H1 (cell line): ENCODE results near the gene PTPRE. TPM values are rescaled to one million over a fixed set of nuclear protein-coding genes. Genes with fewer than 3 reads are reported as not detected.

Source experiments
- CTCF ChIA-PET: fragments of 300-600 bp; sonication (Branson Sonifier 250); formaldehyde crosslinking; loops from one replicate; lab custom pipeline; 2021; ENCODE audit not compliant: partially characterized antibody; lab: Charles Lee
- POLR2A ChIA-PET: fragments of 300-600 bp; sonication (Branson Sonifier 250); formaldehyde crosslinking; loops from one replicate; lab custom pipeline; 2021; ENCODE audit warnings: inconsistent platforms; ENCODE audit not compliant: partially characterized antibody; lab: Charles Lee
- DNase-seq, 2 experiments: peaks; one replicate each; pipeline versions ENCODE4 v3.0.0 to v3.0.0-alpha.2; 2010 to 2022; ENCODE audit warnings: low spot score in 2 of 2, low read depth in 1 of 2, mixed read lengths in 1 of 2
- FAIRE-seq: peaks from 2 replicates; lab custom pipeline; 2011; peaks lifted over from hg19 to GRCh38; lab: Jason Lieb, UNC
- H2AFZ ChIP-seq: 2 replicates; pipeline ENCODE4 v1.8.1; 2012; ENCODE audit warnings: low read length, inconsistent platforms
- H2AK5ac ChIP-seq: 2 replicates; pipeline ENCODE4 v1.6.1; 2013; ENCODE audit warnings: low read depth, low read length
- H2BK120ac ChIP-seq: replicated peaks from 2 replicates; pipeline ENCODE3; 2013; ENCODE audit warnings: low read depth, low read length, inconsistent platforms
- H2BK12ac ChIP-seq: 2 replicates; pipeline ENCODE4 v1.6.1; 2013; ENCODE audit warnings: low read depth, low read length
- H2BK15ac ChIP-seq: 2 replicates; pipeline ENCODE4 v1.6.1; 2013; ENCODE audit warnings: low read length
- H2BK20ac ChIP-seq: 2 replicates; pipeline ENCODE4 v1.6.1; 2013; ENCODE audit warnings: low read length
- H2BK5ac ChIP-seq: 2 replicates; pipeline ENCODE4 v1.6.1; 2013; ENCODE audit warnings: low read depth, low read length
- H3K14ac ChIP-seq: 2 replicates; pipeline ENCODE4 v1.6.1; 2013; ENCODE audit warnings: inconsistent platforms; ENCODE audit not compliant: insufficient read length
- H3K18ac ChIP-seq: 2 replicates; pipeline ENCODE4 v1.6.1; 2013; ENCODE audit warnings: low read length; ENCODE audit errors: extremely low read depth
- H3K23ac ChIP-seq: 2 replicates; pipeline ENCODE4 v1.6.1; 2013; ENCODE audit warnings: inconsistent platforms; ENCODE audit not compliant: insufficient read length
- H3K23me2 ChIP-seq: 2 replicates; pipeline ENCODE4 v1.6.1; 2013; ENCODE audit warnings: low read depth, low read length
- H3K27ac ChIP-seq: 2 replicates; pipeline ENCODE4 v1.6.1; 2011; ENCODE audit warnings: low read depth, low read length, inconsistent platforms
- H3K27me3 ChIP-seq, 4 experiments: replicated peaks in 1 of 4; 1 replicate in 1 of 4; 2 replicates in 3 of 4; pipeline versions ENCODE4 v1.6.1 to v1.8.1; 2011 to 2013; ENCODE audit warnings: low read length in 3 of 4, mild to moderate bottlenecking in 3 of 4, inconsistent platforms in 2 of 4, mixed read lengths in 2 of 4, moderate library complexity in 1 of 4; ENCODE audit not compliant: control insufficient read depth in 3 of 4, insufficient read depth in 3 of 4; ENCODE audit errors: extremely low read depth in 1 of 4
- H3K36me3 ChIP-seq, 4 experiments: 2 replicates each; pipeline versions ENCODE4 v1.6.1 to v1.8.1; 2011 to 2013; ENCODE audit warnings: mild to moderate bottlenecking in 4 of 4, low read length in 3 of 4, moderate library complexity in 2 of 4, control low read depth in 1 of 4, inconsistent platforms in 1 of 4; ENCODE audit not compliant: insufficient read depth in 4 of 4, control insufficient read depth in 2 of 4
- H3K4ac ChIP-seq: replicated peaks from 2 replicates; pipeline ENCODE3; 2013; ENCODE audit warnings: low read length, low read depth, mixed read lengths, inconsistent platforms; ENCODE audit not compliant: insufficient read length
- H3K4me1 ChIP-seq, 4 experiments: replicated peaks in 1 of 4; 1 replicate in 1 of 4; 2 replicates in 3 of 4; pipeline versions ENCODE4 v1.6.1 to v1.8.1; 2011 to 2013; ENCODE audit warnings: low read length in 3 of 4, inconsistent platforms in 2 of 4, mixed read lengths in 1 of 4; ENCODE audit not compliant: insufficient read depth in 4 of 4, control insufficient read depth in 3 of 4
- H3K4me2 ChIP-seq, 2 experiments: 2 replicates each; pipeline versions ENCODE4 v1.6.1 to v1.8.1; 2011 to 2013; ENCODE audit warnings: low read depth in 2 of 2, low read length in 2 of 2, control low read depth in 1 of 2, inconsistent platforms in 1 of 2, mild to moderate bottlenecking in 1 of 2; ENCODE audit not compliant: insufficient read depth in 1 of 2
- H3K4me3 ChIP-seq, 4 experiments: fragments of 200-600, 300-600 bp in 1 of 4; sonication (generic), shearing (Covaris generic), sonication (Bioruptor Twin) in 1 of 4; 2 replicates each; pipeline versions ENCODE4 v1.5.1 to v1.8.1; 2011 to 2016; ENCODE audit warnings: low read length in 4 of 4, low read depth in 3 of 4, control low read depth in 2 of 4, inconsistent platforms in 2 of 4, mild to moderate bottlenecking in 2 of 4, mixed read lengths in 1 of 4, moderate library complexity in 1 of 4; ENCODE audit not compliant: insufficient read depth in 2 of 4; ENCODE audit errors: extremely low read depth in 1 of 4
- H3K56ac ChIP-seq: replicated peaks from 2 replicates; pipeline ENCODE3; 2013; ENCODE audit warnings: low read depth, mild to moderate bottlenecking, mixed read lengths, low read length, inconsistent platforms; ENCODE audit not compliant: insufficient read length
- H3K79me1 ChIP-seq: 2 replicates; pipeline ENCODE4 v1.6.1; 2013; ENCODE audit warnings: low read depth, low read length, control low read depth
- H3K79me2 ChIP-seq, 2 experiments: 2 replicates each; pipeline versions ENCODE4 v1.6.1 to v1.8.1; 2012 to 2013; ENCODE audit warnings: low read length in 2 of 2, mild to moderate bottlenecking in 2 of 2, inconsistent platforms in 1 of 2; ENCODE audit not compliant: insufficient read depth in 2 of 2, control insufficient read depth in 1 of 2
- H3K9ac ChIP-seq, 4 experiments: replicated peaks in 1 of 4; 1 replicate in 1 of 4; 2 replicates in 3 of 4; pipeline versions ENCODE4 v1.6.1 to v1.8.1; 2011 to 2013; ENCODE audit warnings: low read depth in 3 of 4, low read length in 3 of 4, control low read depth in 2 of 4, mild to moderate bottlenecking in 2 of 4, moderate library complexity in 2 of 4, inconsistent platforms in 1 of 4; ENCODE audit errors: extremely low read depth in 1 of 4
- H3K9me3 ChIP-seq, 2 experiments: 2 replicates each; pipeline versions ENCODE4 v1.6.1 to v1.8.1; 2012 to 2013; ENCODE audit warnings: mild to moderate bottlenecking in 2 of 2, moderate library complexity in 2 of 2, control low read depth in 1 of 2, inconsistent platforms in 1 of 2, low read depth in 1 of 2, low read length in 1 of 2, mixed read lengths in 1 of 2; ENCODE audit not compliant: insufficient read depth in 2 of 2
- H4K20me1 ChIP-seq, 2 experiments: replicated peaks in 1 of 2; 2 replicates each; pipeline versions ENCODE3 to v1.8.1; 2011 to 2013; ENCODE audit warnings: inconsistent platforms in 2 of 2, low read length in 2 of 2, mild to moderate bottlenecking in 1 of 2; ENCODE audit not compliant: insufficient read depth in 2 of 2, control insufficient read depth in 1 of 2
- H4K5ac ChIP-seq: 2 replicates; pipeline ENCODE4 v1.6.1; 2013; ENCODE audit warnings: low read length, low read depth, mixed read lengths, inconsistent platforms; ENCODE audit not compliant: insufficient read length
- H4K8ac ChIP-seq: 2 replicates; pipeline ENCODE4 v1.8.0; 2013; ENCODE audit warnings: mild to moderate bottlenecking, moderate library complexity, low read length, inconsistent platforms; ENCODE audit not compliant: insufficient read depth; ENCODE audit errors: extremely low read depth
- H4K91ac ChIP-seq: replicated peaks from 2 replicates; pipeline ENCODE3; 2013; ENCODE audit warnings: low read length, mixed read lengths, inconsistent platforms; ENCODE audit not compliant: insufficient read length
- CEBPB ChIP-seq: IDR thresholded peaks from 2 replicates; pipeline ENCODE4 v1.6.1; 2012; ENCODE audit warnings: low read depth, low read length
- EP300 ChIP-seq, 2 experiments: IDR thresholded peaks; 1 replicate in 1 of 2; 2 replicates in 1 of 2; pipeline ENCODE4 v1.6.1; 2011 to 2012; ENCODE audit warnings: low read depth in 2 of 2, low read length in 2 of 2, mild to moderate bottlenecking in 2 of 2, borderline replicate concordance in 1 of 2, inconsistent platforms in 1 of 2, moderate library complexity in 1 of 2
- HDAC6 ChIP-seq: IDR thresholded peaks from one replicate; pipeline ENCODE4 v1.7.1; 2012; ENCODE audit warnings: low read depth, mild to moderate bottlenecking, inconsistent platforms, low read length, moderate library complexity
- KDM4A ChIP-seq: IDR thresholded peaks from one replicate; pipeline ENCODE4 v1.7.1; 2012; ENCODE audit warnings: low read depth, mild to moderate bottlenecking, moderate library complexity, low read length, inconsistent platforms; ENCODE audit not compliant: severe bottlenecking
- PHF8 ChIP-seq: fragments of 200-600 bp; sonication (generic); conservative IDR thresholded peaks from 2 replicates; pipeline ENCODE4 v1.7.1; 2012; ENCODE audit warnings: low read depth, mild to moderate bottlenecking, inconsistent platforms, low read length, moderate library complexity
- POLR2AphosphoS5 ChIP-seq: IDR thresholded peaks from 2 replicates; pipeline ENCODE4 v1.6.1; 2011; ENCODE audit warnings: low read depth, low read length
- RNF2 ChIP-seq: fragments of 200-900, 300-1000 bp; sonication (generic); IDR thresholded peaks from 2 replicates; pipeline ENCODE4 v1.7.1; 2016; ENCODE audit warnings: borderline replicate concordance, low read depth, mild to moderate bottlenecking, antibody characterized with exemption, low read length; ENCODE audit not compliant: poor library complexity, severe bottlenecking; ENCODE audit errors: missing control alignments
- SRF ChIP-seq: IDR thresholded peaks from 2 replicates; pipeline ENCODE4 v1.6.1; 2011; ENCODE audit warnings: mild to moderate bottlenecking, low read depth, low read length, moderate library complexity
- SUZ12 ChIP-seq: fragments of 200-600 bp; sonication (generic); IDR thresholded peaks from 2 replicates; pipeline ENCODE4 v1.6.1; 2012; ENCODE audit warnings: mild to moderate bottlenecking, inconsistent platforms, low read length, moderate library complexity, mixed read lengths
- TBP ChIP-seq: IDR thresholded peaks from 2 replicates; pipeline ENCODE4 v1.6.1; 2011; ENCODE audit warnings: low read depth, low read length, improper control_type of control experiment
- ZNF274 ChIP-seq: IDR thresholded peaks from 2 replicates; pipeline ENCODE4 v1.7.0; 2012; ENCODE audit warnings: low read length, borderline replicate concordance; ENCODE audit errors: extremely low read depth
- WGBS, 2 experiments: shearing (Covaris generic) in 1 of 2; methylation state at CpG; one replicate each; pipeline versions ENCODE4 v1.1.6 to v1.1.7; 2013 to 2015; ENCODE audit warnings: low lambda C conversion rate in 2 of 2, mixed read lengths in 2 of 2, inconsistent platforms in 1 of 2, low coverage in 1 of 2, missing lambda C conversion rate in 1 of 2; ENCODE audit not compliant: insufficient replicate concordance in 2 of 2, insufficient coverage in 1 of 2, insufficient read length in 1 of 2; ENCODE audit errors: extremely low coverage in 1 of 2, missing lambda C conversion rate in 1 of 2; 5-methylcytosine and 5-hydroxymethylcytosine counted together
- polyA plus RNA-seq, 7 experiments: library from polyadenylated mRNA; depleted of rRNA in 3 of 7; stranded (reverse) in 5 of 7; unstranded in 2 of 7; fragments of >200 nt in 5 of 7; fragments of 200-250 nt in 2 of 7; gene quantifications; 1 replicate in 5 of 7; 2 replicates in 1 of 7; 4 replicates in 1 of 7; pipeline versions ENCODE4 v1.2.1 to v1.2.3, GENCODE V29; 2011 to 2013; ENCODE audit warnings: missing spikeins in 2 of 7, mixed read lengths in 2 of 7
- total RNA-seq: library from RNA; stranded (reverse); fragmentation: NEBNext Ultra II Directional; extraction: Animal tissue kit (Norgen Biotek cat#: 25700); gene quantifications from 2 replicates; pipeline ENCODE4 v1.2.1, GENCODE V29; 2021
- TF ChIP-seq, protein P1 (sequence below): IDR thresholded peaks from 2 replicates; pipeline ENCODE4 v1.6.1; 2011; ENCODE audit warnings: low read length, improper control_type of control experiment

The PTPRE gene
- total and polyA plus RNA-seq, 2 of the 8 experiments (the other 6 are each of a cell fraction or from before 2014, with no cell fraction given): 0.33 to 0.54 TPM

- Histone ChIP-seq H3K56ac (no peak overlapping the region), H3K4me3 (no peak overlapping the region), H4K5ac (no peak overlapping the region), H4K8ac (no peak overlapping the region), H2BK5ac (no peak overlapping the region), H3K23me2 (no peaks in the 10 kb centered on the region), H3K4me2 (no peak overlapping the region), H3K18ac (no peak overlapping the region), H3K4me1 (peaks cover 2 to 10% (median 8%) of the 10 kb centered on the region in 4 experiments; a peak in 5 of 7 replicates), H2BK12ac (no peak overlapping the region), H3K14ac (no peak overlapping the region), H4K20me1 (no peaks in the 10 kb centered on the region), H3K4ac (no peak overlapping the region), H2BK120ac (no peak overlapping the region), H3K9me3 (no peaks in the 10 kb centered on the region), H2BK15ac (no peak overlapping the region), H4K91ac (no peak overlapping the region), H2BK20ac (no peak overlapping the region), H2AK5ac (no peak overlapping the region), H2AFZ (no peak overlapping the region), H3K9ac (no peak overlapping the region), H3K36me3 (no peaks in the 10 kb centered on the region), H3K79me2 (no peaks in the 10 kb centered on the region), H3K23ac (no peak overlapping the region), H3K27ac (no peak overlapping the region), H3K27me3 (no peaks in the 10 kb centered on the region; a peak in 1 of 7 replicates), H3K79me1 (no peaks in the 10 kb centered on the region)
- 85% methylated on average over 8 of the region's 8 CpGs; no CpG with 5 or more reads in 1 of the 2 experiments for WGBS, 2 experiments
- FAIRE-seq: no peak
- no peak for DNase-seq
- TF ChIP-seq POLR2AphosphoS5 (no peak), RNF2 (no peak), SUZ12 (no peak), HDAC6 (no peak), SRF (no peak), ZNF274 (no peak), KDM4A (no peak), EP300 (IDR thresholded peaks at IDR 0.05; ENCODE audit: borderline replicate concordance in 1 of 2, low read depth in 2 of 2, low read length in 2 of 2) (no peak), CEBPB (no peak), TBP (no peak), PHF8 (no peak)
- TF ChIP-seq, protein P1, sequence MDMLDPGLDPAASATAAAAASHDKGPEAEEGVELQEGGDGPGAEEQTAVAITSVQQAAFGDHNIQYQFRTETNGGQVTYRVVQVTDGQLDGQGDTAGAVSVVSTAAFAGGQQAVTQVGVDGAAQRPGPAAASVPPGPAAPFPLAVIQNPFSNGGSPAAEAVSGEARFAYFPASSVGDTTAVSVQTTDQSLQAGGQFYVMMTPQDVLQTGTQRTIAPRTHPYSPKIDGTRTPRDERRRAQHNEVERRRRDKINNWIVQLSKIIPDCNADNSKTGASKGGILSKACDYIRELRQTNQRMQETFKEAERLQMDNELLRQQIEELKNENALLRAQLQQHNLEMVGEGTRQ: no peak
- POLR2A ChIA-PET: no interaction called here
- CTCF ChIA-PET: interaction anchor here (0.6 to 4.9 kb wide), 10 partner anchors 8 to 157 kb away, joined by 3 to 26 read pairs (median 4); no protein-coding TSS in a partner anchor
These were observed 173.7 kb downstream of the PTPRE start for GRCh38 chr10:128080641-128081040.
